Umbilical cord (tissue), 2 donors: Measurements from ENCODE around the gene PCSK2. TPM values are rescaled to one million over a fixed set of nuclear protein-coding genes. Genes with fewer than 3 reads are reported as not detected.

ENCODE experiments used
- DNase-seq: peaks from one replicate; pipeline ENCODE4 v3.0.0-alpha.2; 2015; ENCODE audit warnings: low spot score
- total RNA-seq: library from RNA; depleted of rRNA; stranded (reverse); fragments of >200 nt; gene quantifications from one replicate; pipeline ENCODE4 v1.2.3, GENCODE V29; 2014; ENCODE audit warnings: low replicate concordance; ENCODE audit not compliant: insufficient read depth

PCSK2 gene
- total RNA-seq, 1 donor from 2014 or later: 1.2 TPM

DNA sequence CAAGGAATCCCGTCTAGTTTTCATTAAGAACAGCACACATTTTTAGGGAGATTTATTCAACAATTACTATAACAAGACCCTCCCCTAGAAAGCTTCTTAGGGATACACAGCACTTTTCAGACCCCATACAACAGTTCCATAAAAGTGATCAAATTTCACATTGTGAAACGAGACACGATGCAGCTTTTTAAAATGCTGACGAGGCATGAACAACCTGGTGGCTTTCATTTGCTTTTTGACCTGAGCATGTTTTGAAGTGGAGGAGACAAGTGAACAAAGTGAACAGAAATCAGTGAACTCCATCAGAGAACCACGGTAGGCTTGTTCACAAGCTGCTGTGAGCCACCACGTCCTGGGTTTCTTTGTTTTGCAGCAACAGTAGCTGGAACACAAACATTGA is 112.2 kb downstream of the PCSK2 start:
- no peak for DNase-seq

- no peak for DNase-seq
These were observed 116.3 kb downstream of the PCSK2 start for GRCh38 chr20:17343091-17343490.

DNA sequence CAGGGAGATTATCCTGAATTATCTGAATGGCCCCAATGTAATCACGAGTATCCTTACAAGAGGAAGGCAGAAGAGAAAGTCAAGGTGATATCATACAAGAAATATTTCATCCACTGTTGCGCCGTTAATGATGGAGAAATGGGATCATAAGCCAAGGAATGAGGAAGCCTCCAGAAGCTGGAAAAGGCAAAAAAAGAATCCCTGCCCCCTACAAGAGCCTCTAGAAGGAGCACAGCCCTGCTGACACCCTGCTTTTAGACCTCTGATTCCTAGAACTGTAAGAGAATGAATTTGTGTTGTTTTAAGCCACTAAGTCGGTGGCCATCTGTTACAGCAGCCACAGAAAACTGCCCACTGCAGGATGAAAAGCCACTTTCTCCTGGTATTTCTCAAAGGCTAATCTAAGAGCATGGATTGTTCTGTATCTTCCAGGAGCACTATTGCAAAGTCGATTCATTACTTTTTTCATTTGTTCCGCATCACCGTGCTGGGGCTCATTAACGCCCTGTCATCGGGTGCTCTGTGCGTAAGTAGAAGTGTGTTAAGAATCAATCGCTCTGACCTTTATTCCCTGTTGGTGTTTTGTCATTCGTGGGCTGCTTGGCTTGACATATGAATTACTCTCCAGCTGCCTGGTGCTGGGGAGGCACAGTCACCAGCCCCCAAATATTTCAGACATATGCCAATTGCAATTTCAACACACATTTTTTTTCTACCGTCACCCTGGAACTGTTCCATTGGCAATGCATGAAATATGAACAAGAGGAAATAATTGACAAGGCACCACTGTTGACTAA is 117.0 kb downstream of the PCSK2 start:
- no peak for DNase-seq

DNA sequence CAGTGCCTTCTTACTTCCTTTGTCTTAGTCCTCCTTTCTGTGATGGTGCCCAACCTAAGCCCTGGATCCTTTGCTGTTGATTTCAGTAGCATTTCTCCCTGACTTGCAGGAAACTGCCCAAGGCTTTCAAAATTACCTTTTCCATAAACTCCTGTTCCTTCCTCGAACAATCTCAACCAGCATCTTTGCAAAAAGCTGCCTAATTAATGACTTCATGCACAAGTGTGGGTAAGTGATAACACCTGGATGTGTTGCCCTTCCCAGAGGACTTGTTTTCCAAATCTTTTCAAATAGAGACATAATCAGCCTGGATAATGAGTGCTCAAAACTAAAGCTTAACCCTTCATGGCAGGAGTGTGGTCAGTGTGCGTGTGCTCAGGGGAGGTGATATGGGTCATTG is 118.0 kb downstream of the PCSK2 start:
- DNase-seq: no peak

DNA sequence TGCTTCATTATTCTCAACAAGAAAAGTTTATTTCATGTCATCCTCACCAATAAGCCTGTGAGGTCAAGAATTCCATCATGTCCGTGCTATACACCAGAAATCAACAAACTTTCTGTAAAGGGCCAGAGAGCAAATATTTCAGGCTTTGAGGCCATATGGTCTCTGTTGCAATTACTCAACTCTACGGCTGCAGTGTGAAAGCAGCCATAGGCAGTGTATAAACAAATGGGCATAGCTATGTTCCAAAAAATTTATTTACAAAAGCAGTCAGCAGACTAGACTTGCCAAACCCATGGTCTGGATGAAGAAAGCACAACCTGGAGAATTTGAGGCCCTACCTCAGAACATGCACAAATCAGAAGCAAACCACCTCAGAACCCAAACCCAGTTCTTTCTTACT is 118.5 kb downstream of the PCSK2 start:
- no peak for DNase-seq

DNA sequence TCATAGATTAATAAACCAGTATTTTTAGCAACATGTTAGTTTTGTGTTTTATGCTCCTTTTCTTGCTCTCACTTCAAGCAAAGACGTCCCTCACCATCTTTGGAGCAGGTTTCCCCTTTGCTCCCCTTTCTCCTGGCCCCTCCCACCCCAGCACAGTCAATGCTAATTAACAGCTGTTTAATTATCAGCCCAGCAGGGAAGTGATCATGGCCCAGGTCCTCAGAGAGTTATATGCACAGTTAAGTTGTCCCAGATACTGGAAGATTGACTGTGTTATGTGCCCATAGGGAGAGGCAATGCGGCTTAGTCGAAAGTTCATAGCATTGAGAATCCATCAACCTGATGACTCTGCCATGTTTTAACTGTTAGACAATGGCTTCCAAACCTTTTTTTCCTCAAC is 123.5 kb downstream of the PCSK2 start:
- no peak for DNase-seq

GRCh38 chr20:17357238-17357637 is 130.4 kb downstream of the PCSK2 start:
- no peak for DNase-seq

DNA sequence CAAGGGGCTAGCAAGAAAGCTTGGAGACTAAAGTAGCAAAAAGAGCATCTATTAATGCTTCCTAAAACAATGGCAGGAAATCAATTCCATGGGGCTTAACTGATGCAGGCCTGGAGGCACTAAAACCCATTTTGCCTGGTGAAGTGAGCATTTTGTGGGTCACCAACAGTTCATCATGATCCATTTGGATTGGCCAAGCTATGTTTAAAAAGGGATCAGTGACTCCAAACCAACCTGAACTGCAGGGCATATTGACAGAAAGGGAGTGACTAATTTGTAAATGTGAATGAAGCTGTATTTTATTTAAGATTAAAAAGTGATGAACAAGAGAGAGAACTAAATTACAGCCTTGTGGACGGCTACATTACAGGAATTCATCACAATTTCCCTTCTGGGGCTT is 132.0 kb downstream of the PCSK2 start:
- no peak for DNase-seq

GRCh38 chr20:17364681-17365080 is 137.8 kb downstream of the PCSK2 start:
- DNase-seq: no peak

GRCh38 chr20:17365831-17366230 is 139.0 kb downstream of the PCSK2 start:
- no peak for DNase-seq

GRCh38 chr20:17369506-17369905 is 142.7 kb downstream of the PCSK2 start:
- no peak for DNase-seq

- no peak for DNase-seq
These were observed 146.1 kb downstream of the PCSK2 start for GRCh38 chr20:17372806-17373440.

- DNase-seq: no peak
These were observed 147.2 kb downstream of the PCSK2 start for GRCh38 chr20:17374086-17374485.

- no peak for DNase-seq
These were observed 149.2 kb downstream of the PCSK2 start for GRCh38 chr20:17376031-17376430.

- no peak for DNase-seq
These were observed 150.4 kb downstream of the PCSK2 start for GRCh38 chr20:17377231-17377630.

- no peak for DNase-seq
These were observed 152.8 kb downstream of the PCSK2 start for GRCh38 chr20:17379651-17380050.

- DNase-seq: peak; percentile 40
These were observed 154.0 kb downstream of the PCSK2 start for GRCh38 chr20:17380801-17381200.

DNA sequence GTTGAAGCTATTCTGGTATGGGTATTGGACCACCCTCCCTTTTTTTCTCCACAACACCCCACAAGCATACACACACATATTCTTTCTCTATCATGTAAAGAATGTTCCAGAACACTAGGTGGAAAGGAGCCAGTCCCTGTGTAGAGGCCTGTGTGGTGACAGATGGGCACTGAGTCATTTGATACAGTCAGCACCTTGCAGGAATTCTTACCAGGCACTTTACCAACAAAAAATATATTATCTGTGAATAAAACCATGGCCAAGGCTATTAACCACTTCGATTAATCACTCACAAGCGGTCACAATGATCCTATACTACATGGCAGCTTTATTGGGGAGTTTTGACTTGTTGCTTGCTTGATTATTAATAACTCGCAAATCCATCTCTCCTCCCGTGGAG is 154.9 kb downstream of the PCSK2 start:
- DNase-seq: no peak

DNA sequence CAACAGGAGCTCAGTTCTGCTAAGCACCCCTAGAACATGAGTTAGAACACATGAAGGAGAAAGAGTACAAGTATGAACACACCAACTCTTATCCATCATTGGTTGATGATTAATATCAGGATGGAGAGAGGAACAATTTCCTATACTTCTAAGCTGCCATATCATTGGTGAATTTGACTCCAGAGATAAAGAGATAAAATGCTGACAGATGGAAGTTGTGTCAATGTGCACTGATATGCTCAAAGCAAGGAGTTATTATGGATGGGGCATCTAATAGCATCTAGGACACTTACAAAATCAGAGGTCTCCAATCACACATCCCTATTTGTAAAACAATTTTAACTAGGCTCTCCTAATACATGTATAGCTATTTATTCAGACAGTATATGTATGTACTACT is 159.0 kb downstream of the PCSK2 start:
- no peak for DNase-seq

DNA sequence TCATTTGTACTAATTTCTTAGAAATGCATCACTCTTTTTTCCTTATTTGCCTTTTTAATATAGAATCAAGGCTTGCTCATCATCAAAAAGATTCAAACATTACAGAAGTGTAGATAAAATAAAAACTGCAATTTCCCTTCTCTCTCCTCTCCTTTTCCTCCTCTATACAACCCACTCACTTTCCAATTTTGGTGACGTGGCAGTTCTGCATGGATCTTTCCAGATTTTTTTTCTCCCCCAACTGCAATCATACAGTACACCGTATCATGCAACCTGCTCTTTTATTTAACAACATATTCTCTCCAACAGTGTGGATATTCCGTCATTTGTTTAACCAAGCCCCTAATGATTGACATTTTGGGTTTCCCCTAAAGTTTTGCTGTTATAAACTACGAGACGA is 163.8 kb downstream of the PCSK2 start:
- no peak for DNase-seq

- DNase-seq: no peak
These were observed 164.4 kb downstream of the PCSK2 start for GRCh38 chr20:17391127-17391771.

- DNase-seq: no peak
These were observed 167.6 kb downstream of the PCSK2 start for GRCh38 chr20:17394411-17394810.

DNA sequence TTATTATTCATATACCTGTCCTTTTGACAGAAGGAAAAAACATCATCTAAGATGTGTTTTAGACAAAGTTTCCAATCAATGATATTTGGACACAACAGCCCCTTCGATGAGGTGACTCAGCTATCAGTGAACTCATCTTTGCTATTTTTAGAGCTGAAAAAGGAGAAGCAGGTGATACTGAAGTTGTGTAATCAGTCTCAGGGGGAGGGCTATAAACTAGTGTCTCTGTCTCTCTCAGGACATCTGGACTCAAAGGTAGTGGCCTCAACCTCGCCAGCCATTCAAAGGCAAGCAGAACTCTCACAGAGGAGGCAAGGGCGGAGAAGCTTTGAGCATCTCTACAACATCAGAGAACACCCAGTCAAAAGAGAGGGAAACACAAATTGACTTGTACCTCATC is 168.9 kb downstream of the PCSK2 start:
- DNase-seq: no peak
